ENCODE measurements around the gene CRYGS. TPM values are rescaled to one million over a fixed set of nuclear protein-coding genes. Genes with fewer than 3 reads are reported as not detected.
A peak's percentile ranks its signal among the peaks of the same experiment; 100 is the strongest.

The CRYGS gene
- total and polyA plus RNA-seq, 4 donors = 1.2 to 5.8 (median 2.8) TPM

DNA sequence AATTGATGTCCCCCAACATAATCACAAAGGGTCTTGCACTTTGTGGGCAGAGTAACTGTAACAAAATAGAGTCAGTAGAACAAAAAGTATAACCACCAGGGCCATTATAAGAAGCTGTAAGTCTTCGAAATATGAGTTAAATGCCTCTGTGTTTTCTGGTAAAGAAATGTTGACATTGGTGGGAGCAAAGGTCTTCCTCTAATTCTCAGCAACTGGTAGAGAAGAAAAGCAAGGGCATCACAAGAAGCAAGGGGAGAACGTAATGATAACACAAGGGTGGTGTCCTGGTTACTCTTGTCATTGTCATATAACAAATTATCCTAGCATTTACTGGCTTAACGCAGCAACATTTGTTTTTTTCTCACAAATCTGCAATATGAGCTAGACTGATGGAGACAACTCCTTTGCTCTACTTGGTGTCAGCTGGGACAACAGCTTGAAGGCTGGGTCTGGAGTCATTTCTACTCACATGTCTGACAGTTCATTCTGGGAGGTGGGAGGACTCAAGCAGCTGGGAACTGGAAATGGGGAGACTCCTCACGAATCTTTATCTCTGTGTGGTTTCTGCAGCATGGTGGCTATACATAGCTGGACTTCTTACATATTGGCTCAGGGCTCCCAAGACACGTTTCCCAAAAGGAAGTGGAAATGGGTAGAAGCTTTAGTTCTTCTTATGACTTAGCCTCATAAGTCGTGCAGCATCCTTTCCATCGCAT is 46.6 kb upstream of the CRYGS start:
- no peak overlapping the region for H3K9ac ChIP-seq (ENCODE audit: insufficient read depth in 1 of 2, low read length in 2 of 2)
- 74 to 75% methylated on average over 7 of the region's 7 CpGs for WGBS, 2 donors
- DNase-seq = no peak
- no peak overlapping the region for H3K4me3 ChIP-seq
- H3K27me3 ChIP-seq (ENCODE audit: control insufficient read depth in 3 of 3, insufficient read depth in 3 of 3, low read length in 2 of 3) = no peaks in the 10 kb centered on the region
- no peak for ATAC-seq (ENCODE audit: insufficient read depth, low FRiP score)
- peaks cover 0 to 3% (median under 1%) of the 10 kb centered on the region in 4 donors for H3K36me3 ChIP-seq (ENCODE audit: control insufficient read depth in 4 of 4, insufficient read depth in 4 of 4, low read length in 4 of 4)
- no peaks in the 10 kb centered on the region for H3K9me3 ChIP-seq (ENCODE audit: control insufficient read depth in 4 of 4, insufficient read depth in 3 of 4, low read length in 3 of 4)
- H3K4me1 ChIP-seq (ENCODE audit: control insufficient read depth in 5 of 5, insufficient read depth in 5 of 5, low read length in 5 of 5) = no peaks in the 10 kb centered on the region
- no peak overlapping the region for H3K27ac ChIP-seq (ENCODE audit: low read depth in 1 of 2, low read length in 1 of 2)
- TF ChIP-seq, protein P1, sequence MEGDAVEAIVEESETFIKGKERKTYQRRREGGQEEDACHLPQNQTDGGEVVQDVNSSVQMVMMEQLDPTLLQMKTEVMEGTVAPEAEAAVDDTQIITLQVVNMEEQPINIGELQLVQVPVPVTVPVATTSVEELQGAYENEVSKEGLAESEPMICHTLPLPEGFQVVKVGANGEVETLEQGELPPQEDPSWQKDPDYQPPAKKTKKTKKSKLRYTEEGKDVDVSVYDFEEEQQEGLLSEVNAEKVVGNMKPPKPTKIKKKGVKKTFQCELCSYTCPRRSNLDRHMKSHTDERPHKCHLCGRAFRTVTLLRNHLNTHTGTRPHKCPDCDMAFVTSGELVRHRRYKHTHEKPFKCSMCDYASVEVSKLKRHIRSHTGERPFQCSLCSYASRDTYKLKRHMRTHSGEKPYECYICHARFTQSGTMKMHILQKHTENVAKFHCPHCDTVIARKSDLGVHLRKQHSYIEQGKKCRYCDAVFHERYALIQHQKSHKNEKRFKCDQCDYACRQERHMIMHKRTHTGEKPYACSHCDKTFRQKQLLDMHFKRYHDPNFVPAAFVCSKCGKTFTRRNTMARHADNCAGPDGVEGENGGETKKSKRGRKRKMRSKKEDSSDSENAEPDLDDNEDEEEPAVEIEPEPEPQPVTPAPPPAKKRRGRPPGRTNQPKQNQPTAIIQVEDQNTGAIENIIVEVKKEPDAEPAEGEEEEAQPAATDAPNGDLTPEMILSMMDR (IDR thresholded peaks at IDR 0.05; ENCODE audit: control extremely low read depth, extremely low read depth) = no peak

DNA sequence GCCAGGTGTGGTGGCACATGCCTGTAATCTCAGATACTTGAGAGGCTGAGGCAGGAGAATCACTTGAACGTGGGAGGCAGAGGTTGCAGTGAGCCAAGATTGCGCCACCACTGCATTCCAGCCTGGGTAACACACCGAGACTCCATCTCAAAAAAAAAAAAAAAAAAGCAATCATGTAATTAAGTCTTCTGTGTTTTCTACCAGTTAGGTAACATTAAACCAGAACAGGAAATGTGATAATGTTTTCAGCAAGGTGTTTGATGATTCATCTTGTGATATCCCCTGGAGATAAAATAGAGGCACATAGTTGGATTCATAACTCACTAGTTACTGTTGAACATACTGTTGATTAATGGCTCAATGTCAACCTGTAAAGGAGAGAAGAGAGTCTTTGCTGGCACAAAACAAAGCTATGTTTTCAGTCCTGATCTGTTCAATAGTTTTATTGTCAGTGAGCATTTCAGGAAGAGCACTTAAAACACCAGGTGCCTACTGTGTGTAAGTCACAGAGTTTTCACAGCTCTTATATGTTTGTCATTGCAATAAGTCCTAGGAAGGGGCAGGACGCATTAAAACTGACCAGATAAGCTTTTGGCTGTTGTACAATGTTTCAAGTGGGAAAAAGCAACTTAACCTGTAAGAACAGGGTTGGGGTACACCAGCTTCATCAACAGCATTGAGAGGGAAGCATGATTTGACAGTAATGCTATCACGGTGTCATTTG is 45.8 kb upstream of the CRYGS start:
- H3K4me1 ChIP-seq (ENCODE audit: control insufficient read depth in 5 of 5, insufficient read depth in 5 of 5, low read length in 5 of 5) = no peaks in the 10 kb centered on the region
- no peak overlapping the region for H3K4me3 ChIP-seq
- H3K27me3 ChIP-seq (ENCODE audit: control insufficient read depth in 3 of 3, insufficient read depth in 3 of 3, low read length in 2 of 3) = no peaks in the 10 kb centered on the region
- no peak for DNase-seq
- peaks cover 0 to 5% (median 2%) of the 10 kb centered on the region in 4 donors for H3K36me3 ChIP-seq (ENCODE audit: control insufficient read depth in 4 of 4, insufficient read depth in 4 of 4, low read length in 4 of 4)
- TF ChIP-seq, protein P1 (IDR thresholded peaks at IDR 0.05; ENCODE audit: control extremely low read depth, extremely low read depth) = no peak
- H3K9me3 ChIP-seq (ENCODE audit: control insufficient read depth in 4 of 4, insufficient read depth in 3 of 4, low read length in 3 of 4) = no peaks in the 10 kb centered on the region
- 55 to 62% methylated on average over 5 of the region's 5 CpGs for WGBS, 2 donors
- no peak overlapping the region for H3K27ac ChIP-seq (ENCODE audit: low read depth in 1 of 2, low read length in 1 of 2)
- ATAC-seq (ENCODE audit: insufficient read depth, low FRiP score) = peak; percentile 37
- no peak overlapping the region for H3K9ac ChIP-seq (ENCODE audit: insufficient read depth in 1 of 2, low read length in 2 of 2)

DNA sequence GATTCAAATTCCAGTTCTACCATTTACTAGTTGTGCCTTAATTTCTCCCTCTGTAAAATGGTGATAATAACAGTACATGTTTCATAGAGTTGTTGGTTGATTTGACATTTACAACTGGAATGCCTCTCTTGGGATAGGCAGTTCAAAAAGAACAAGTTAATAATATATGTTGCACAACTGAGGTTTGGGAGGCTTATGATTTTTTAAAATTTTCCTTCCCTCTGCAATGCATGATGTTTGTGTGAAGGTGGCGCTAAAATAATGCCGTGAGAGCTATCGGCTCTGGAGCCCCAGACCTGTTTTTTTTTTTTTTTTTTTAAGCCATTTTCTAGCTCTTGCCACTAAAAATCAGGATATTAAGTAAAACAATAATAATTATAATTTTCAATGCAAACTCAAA is 44.9 kb upstream of the CRYGS start:
- WGBS, 2 donors = 30 to 58% methylated on average over 3 of the region's 3 CpGs
- Histone ChIP-seq H3K4me3 (no peak overlapping the region), H3K27ac (ENCODE audit: low read depth in 1 of 2, low read length in 1 of 2) (no peak overlapping the region), H3K36me3 (ENCODE audit: control insufficient read depth in 4 of 4, insufficient read depth in 4 of 4, low read length in 4 of 4) (peaks cover 0 to 14% (median 6%) of the 10 kb centered on the region in 4 donors), H3K27me3 (ENCODE audit: control insufficient read depth in 3 of 3, insufficient read depth in 3 of 3, low read length in 2 of 3) (no peaks in the 10 kb centered on the region), H3K4me1 (ENCODE audit: control insufficient read depth in 5 of 5, insufficient read depth in 5 of 5, low read length in 5 of 5) (no peaks in the 10 kb centered on the region), H3K9ac (ENCODE audit: insufficient read depth in 1 of 2, low read length in 2 of 2) (no peak overlapping the region), H3K9me3 (ENCODE audit: control insufficient read depth in 4 of 4, insufficient read depth in 3 of 4, low read length in 3 of 4) (no peaks in the 10 kb centered on the region)
- ATAC-seq (ENCODE audit: insufficient read depth, low FRiP score) (no peak), DNase-seq (peak in 1 of 3 donors; percentile 7)
- TF ChIP-seq, protein P1 (IDR thresholded peaks at IDR 0.05; ENCODE audit: control extremely low read depth, extremely low read depth) = no peak

Data from lung (tissue), 12 donors.